ENCODE measurements around the gene ZNF735.
"Not testable (repeated sequence)": the region's sequence is repeated elsewhere in the genome, so short reads cannot be mapped to it uniquely, and the experiment has no call there.

ZNF735 gene

DNA sequence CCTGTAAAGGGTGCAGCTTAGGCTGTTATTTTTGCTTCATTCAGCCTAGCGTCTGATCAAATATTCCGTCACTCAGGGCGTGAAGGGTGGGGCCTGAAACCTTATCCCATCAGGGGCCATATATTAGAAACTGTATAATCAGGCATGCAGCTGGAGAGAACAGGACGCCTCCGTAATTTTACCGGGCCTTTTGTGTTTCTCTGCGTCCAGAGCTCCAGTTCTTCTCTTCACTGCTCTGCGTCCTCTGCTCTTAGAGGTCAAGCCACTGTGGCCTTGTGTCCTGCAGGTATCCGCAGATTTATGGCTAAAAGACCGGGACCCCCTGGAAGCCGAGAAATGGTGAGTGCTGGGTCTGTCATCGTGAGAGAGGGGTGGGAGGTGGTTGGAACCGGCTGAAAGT, at the start of gene ZNF735:
Gene ZNF735 (plus strand): TSS at position 301 of the 400 bp plus-strand sequence. CDS start 0 bp downstream, at position 301.
- DNase-seq, result no peak

- not testable (repeated sequence) for DNase-seq
Observed at GRCh38 chr7:64170974-64171373, 36.0 kb upstream of the ZNF735 start.

DNA sequence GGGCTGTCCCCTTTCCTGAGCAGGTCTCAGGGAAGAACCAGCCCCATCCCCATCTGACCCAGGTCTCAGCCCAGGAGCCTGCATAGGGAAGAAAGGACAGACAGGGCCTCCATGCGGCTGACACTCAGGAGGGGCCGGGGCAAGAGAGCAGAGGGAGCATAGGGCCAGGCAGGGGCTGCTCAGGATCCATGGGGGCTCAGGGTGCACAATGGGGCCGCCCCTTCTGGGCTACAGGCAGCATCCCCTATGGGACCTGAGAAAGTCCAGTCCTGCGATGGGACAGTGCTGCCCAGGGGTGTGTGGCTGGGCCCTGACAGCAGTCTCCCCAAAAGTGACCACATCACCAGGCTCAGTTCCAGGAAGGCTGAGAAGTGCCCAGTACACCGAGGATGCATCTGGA, 32.7 kb upstream of the ZNF735 start:
- no peak for DNase-seq

DNA sequence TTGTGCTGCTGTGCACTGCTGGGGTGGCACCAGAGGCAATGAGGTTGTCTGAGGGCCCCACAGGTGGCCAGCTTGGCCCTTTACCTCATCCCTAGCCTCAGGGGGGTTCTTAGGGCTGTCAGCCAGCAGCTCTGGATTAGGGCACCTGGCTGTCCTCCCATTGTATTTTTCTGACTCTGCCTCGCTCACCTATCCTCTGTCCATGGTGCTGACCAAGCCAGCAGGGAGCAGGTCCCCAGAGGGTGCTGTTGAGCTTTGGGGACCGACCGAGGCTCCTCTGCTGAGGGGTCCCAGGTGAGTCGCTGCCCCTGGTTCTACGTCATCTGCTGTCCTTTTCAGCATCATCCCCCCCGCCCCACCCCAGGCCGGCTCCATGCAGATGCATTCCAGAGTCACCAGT, 32.1 kb upstream of the ZNF735 start:
- DNase-seq, result no peak

DNA sequence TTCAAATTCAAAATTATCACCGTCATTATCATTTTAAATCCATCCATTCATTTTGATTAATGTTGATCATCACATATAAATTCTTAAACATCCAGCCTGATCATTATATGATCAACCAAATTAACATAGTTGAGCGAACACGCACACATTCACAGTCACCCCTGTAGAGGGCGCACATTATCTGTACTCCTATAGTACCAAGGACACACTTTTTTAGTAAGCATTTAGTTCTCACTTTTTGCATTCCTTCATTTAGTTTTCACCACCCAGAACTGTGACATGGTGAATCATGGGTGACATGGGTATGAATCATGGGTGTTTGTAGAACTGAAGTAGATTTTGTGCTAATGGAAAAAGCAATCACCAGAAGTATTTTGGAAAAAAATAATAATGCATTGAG, 26.0 kb upstream of the ZNF735 start:
- peak in 1 of 2 donors; percentile 3 for DNase-seq

DNA sequence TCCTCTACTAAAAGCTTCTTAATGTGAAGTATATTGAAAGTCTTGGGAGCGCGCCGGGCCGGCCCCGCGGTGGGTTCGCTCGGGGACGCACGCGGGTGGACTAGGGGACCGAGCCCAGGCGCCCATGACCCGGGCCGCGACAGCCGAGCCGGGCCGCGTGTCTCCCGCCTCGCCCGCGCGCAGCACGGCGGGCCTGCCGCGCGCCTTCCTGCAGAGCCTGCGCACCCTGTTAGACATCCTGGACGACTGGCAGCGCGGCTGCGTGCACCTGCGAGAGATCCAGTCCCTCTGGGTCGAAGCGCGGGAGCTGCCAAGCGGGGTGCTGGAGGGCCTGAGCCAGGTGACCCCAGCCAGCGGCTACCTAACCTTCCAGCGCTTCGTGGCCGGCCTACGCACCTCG, 25.4 kb upstream of the ZNF735 start:
- DNase-seq, result no peak

DNA sequence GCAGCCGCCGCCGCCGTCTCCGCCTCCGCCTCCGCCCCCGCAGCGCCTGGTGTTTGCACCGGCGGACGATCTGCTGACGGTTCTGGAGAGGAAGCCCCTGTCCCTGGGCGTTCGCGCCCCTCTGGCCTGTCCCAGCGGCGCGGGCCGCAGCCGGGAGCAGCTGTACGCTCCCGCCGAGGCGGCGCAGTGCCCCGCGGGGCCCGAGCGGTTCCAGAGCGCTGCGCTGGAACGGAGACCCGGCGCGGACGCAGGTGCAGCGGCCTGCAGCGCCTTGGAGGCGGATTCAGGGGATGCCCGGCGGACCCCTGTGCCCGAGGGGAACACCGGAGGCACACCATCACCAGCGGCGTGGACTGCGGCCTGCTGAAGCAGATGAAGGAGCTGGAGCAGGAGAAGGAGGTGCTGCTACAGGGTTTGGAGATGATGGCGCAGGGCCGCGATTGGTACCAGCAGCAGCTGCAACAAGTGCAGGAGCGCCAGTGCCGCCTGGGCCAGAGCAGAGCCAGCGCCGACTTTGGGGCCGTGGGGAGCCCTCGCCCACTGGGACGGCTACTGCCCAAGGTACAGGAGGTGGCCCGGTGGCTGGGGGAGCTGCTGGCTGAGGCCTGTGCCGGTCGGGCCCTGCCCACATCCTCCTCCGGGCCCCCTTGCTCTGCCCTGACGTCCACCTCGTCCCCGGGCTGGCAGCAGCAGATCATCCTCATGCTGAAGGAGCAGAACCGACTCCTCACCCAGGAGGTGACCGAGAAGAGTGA, 24.8 kb upstream of the ZNF735 start:
- no peak for DNase-seq

- DNase-seq, result no peak
Observed at GRCh38 chr7:64183126-64183742, 23.8 kb upstream of the ZNF735 start.

DNA sequence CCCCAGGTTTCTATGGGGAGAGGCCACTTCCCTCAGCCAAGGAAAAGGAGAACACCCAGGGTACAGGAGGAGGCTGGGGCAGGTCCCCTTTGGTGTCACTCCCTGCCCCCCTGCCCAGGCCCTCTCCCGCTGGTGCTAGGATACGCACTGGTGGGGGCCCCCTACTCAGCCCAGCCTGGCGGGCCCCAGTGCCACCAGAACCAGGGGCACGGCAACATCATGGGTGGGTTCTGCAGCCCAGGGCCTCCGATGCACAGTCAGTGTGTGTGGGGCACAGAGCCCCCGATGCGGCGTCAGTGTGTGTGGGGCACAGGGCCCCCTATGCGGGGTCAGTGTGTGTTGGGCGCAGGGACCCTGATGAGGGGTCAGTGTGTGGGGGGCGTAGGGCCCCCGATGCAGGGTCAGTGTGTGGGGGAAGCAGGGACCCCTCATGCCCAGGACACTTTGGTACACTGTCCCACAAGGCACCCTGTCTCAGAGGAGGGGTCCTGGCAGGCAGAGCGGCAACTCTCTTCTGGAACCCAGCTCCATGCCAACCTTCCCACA, 23.1 kb upstream of the ZNF735 start:
- no peak for DNase-seq

- DNase-seq, result no peak
Observed at GRCh38 chr7:64184376-64184775, 22.6 kb upstream of the ZNF735 start.

- DNase-seq, result no peak
Observed at GRCh38 chr7:64187408-64187807, 19.6 kb upstream of the ZNF735 start.

- no peak for DNase-seq
Observed at GRCh38 chr7:64192148-64192704, 14.8 kb upstream of the ZNF735 start.

DNA sequence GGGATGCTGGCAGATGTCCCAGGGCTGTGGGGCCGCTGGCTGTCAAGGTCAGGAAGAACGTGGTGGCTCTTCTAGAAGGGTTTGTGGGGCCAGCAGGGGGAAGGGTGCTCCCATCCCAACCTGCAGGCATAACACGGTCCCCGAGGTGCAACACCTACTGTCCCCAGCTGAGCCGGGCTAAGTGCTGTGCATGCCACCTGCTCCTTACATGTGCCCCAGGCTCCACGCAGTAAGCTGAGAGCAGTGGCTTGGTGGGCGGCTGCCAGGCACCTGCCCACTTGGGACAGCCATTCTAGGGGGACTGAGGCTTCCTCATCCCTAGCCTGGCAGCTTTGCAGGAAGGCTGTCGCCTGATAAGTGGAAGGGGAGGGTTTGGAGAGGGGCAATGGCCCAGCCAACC, 14.2 kb upstream of the ZNF735 start:
- no peak for DNase-seq

DNA sequence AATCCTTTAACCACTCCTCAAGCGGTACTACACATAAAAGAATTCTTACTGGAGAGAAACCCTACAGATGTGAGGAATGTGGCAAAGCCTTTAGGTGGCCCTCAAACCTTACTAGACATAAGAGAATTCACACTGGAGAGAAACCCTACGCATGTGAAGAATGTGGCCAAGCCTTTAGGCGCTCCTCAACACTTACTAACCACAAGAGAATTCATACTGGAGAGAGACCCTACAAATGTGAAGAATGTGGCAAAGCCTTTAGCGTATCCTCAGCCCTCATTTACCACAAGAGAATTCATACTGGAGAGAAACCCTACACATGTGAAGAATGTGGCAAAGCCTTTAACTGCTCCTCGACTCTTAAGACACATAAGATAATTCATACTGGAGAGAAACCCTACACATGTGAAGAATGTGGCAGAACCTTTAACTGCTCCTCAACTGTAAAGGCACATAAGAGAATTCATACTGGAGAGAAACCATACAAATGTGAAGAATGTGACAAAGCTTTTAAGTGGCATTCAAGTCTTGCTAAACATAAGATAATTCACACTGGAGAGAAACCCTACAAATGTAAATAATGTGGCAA, 12.8 kb downstream of the ZNF735 start:
- DNase-seq, result not testable (repeated sequence)

DNA sequence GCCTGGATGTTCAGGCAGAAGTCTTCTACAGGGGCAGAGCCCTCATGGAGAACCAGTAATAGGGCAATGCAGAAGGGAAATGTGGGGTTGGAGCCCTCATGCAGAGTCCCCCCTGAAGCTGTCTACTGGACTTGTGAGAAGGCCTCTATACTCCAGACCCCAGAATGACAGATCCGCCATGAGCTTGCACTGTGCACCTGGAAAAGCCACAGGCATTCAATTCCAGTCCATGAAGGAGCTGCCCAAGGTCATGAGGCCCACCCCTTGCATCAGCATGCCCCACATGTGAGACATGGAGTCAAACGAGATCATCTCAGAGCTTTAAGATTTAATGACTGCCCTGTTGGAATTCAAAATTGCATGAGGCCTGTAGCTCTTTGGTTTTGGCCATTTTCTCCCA, 16.4 kb downstream of the ZNF735 start:
- no peak for DNase-seq

- DNase-seq, result not testable (repeated sequence)
Observed at GRCh38 chr7:64228174-64228573, 21.2 kb downstream of the ZNF735 start, which contains the start of gene ZNF679. ZNF679 (plus strand) TSS chr7:64228474; CDS start chr7:64249118, 20,644 bp downstream.

DNA sequence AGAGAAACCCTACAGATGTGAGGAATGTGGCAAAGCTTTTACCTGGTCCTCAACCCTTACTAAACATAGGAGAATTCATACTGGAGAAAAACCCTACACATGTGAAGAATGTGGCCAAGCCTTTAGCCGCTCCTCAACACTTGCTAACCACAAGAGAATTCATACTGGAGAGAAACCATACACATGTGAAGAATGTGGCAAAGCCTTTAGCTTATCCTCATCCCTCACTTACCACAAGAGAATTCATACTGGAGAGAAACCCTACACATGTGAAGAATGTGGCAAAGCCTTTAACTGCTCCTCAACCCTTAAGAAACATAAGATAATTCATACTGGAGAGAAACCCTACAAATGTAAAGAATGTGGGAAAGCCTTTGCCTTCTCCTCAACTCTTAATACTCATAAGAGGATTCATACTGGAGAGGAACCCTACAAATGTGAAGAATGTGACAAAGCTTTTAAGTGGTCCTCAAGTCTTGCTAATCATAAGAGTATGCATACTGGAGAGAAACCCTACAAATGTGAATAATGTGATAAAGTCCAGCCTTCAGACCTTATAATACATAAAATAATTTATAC, 59.4 kb downstream of the ZNF735 start:
- no peak for DNase-seq

All from inflammatory macrophage treated with lipopolysaccharide for 1 hour (primary cell).